OCI-LY7 (cell line): ENCODE data around the gene FN1. TPM values are rescaled to one million over a fixed set of nuclear protein-coding genes. Genes with fewer than 3 reads are reported as not detected.

Source experiments
- BruUV-seq: library from RNA; stranded (reverse); fragments of 400-500 nt; replicated peaks from 2 replicates; lab custom pipeline; 2021; lab: Mats Ljungman, UMichigan
- CTCF ChIA-PET: fragments of 300-600 bp; sonication (Branson Sonifier 250); formaldehyde crosslinking; loops from one replicate; lab custom pipeline; 2022; ENCODE audit warnings: antibody characterized with exemption; ENCODE audit not compliant: unreplicated experiment; lab: Charles Lee
- POLR2A ChIA-PET: fragments of 300-600 bp; sonication (Branson Sonifier 250); formaldehyde crosslinking; loops from one replicate; lab custom pipeline; 2022; ENCODE audit warnings: antibody characterized with exemption; lab: Charles Lee
- DNase-seq: peaks from one replicate; pipeline ENCODE4 v3.0.0-alpha.2; 2015; ENCODE audit warnings: low spot score
- H2AFZ ChIP-seq: fragments of 200-600 bp; sonication (generic), shearing (Covaris generic); 2 replicates; pipeline ENCODE4 v1.6.1; 2014; ENCODE audit warnings: mild to moderate bottlenecking, antibody characterized with exemption, low read length, moderate library complexity
- H3K27ac ChIP-seq: fragments of 200-600 bp; sonication (generic); 2 replicates; pipeline ENCODE4 v1.5.1; 2014; ENCODE audit warnings: mixed run types, low read depth, mild to moderate bottlenecking, moderate library complexity, low read length, inconsistent platforms; ENCODE audit not compliant: poor library complexity, severe bottlenecking
- H3K36me3 ChIP-seq: fragments of 200-600 bp; sonication (generic); 2 replicates; pipeline ENCODE4 v1.6.1; 2014; ENCODE audit warnings: mild to moderate bottlenecking, antibody characterized with exemption, low read length, moderate library complexity, mixed read lengths; ENCODE audit not compliant: insufficient read depth
- H3K4me1 ChIP-seq: fragments of 200-600 bp; sonication (generic); 2 replicates; pipeline ENCODE4 v1.5.1; 2014; ENCODE audit warnings: mild to moderate bottlenecking, low read length; ENCODE audit not compliant: insufficient read depth, poor library complexity, severe bottlenecking
- H3K4me2 ChIP-seq: fragments of 200-600 bp; sonication (generic); 2 replicates; pipeline ENCODE4 v1.6.1; 2014; ENCODE audit warnings: mild to moderate bottlenecking, low read length
- H3K4me3 ChIP-seq: fragments of 200-600 bp; sonication (generic); 2 replicates; pipeline ENCODE4 v1.5.1; 2014; ENCODE audit warnings: mild to moderate bottlenecking, low read depth, low read length; ENCODE audit not compliant: poor library complexity, severe bottlenecking
- H3K79me2 ChIP-seq: fragments of 200-600 bp; sonication (generic); 2 replicates; pipeline ENCODE4 v1.6.1; 2016; ENCODE audit warnings: low read depth, mild to moderate bottlenecking, low read length, moderate library complexity, mixed read lengths; ENCODE audit not compliant: insufficient read depth
- H3K9me2 ChIP-seq: fragments of 200-600 bp; sonication (generic); 2 replicates; pipeline ENCODE4 v1.6.1; 2016; ENCODE audit warnings: mild to moderate bottlenecking, low read length, mixed read lengths; ENCODE audit not compliant: insufficient read depth
- H3K9me3 ChIP-seq: fragments of 200-600 bp; sonication (generic); 2 replicates; pipeline ENCODE4 v1.6.1; 2014; ENCODE audit warnings: mild to moderate bottlenecking, mixed run types, low read length, mixed read lengths
- H4K20me1 ChIP-seq: fragments of 200-600 bp; sonication (generic); 2 replicates; pipeline ENCODE4 v1.6.1; 2014; ENCODE audit warnings: mild to moderate bottlenecking, antibody characterized with exemption, low read length, moderate library complexity, mixed read lengths; ENCODE audit not compliant: insufficient read depth
- EZH2phosphoT487 ChIP-seq: fragments of 200-600 bp; sonication (generic); IDR thresholded peaks from 2 replicates; pipeline ENCODE4 v1.6.1; 2018; ENCODE audit warnings: low read depth, borderline replicate concordance, mild to moderate bottlenecking, mixed run types, antibody characterized with exemption, low read length, moderate library complexity, mixed read lengths
- intact Hi-C: fragments of 100-400 bp; cut with micrococcal nuclease; formaldehyde crosslinking; loops from one replicate; pipeline ENCODE4 v1.10.0; 2022; ENCODE audit not compliant: unreplicated experiment
- total RNA-seq, 2 experiments: library from RNA; depleted of rRNA in 1 of 2; stranded (reverse); fragments of >200 nt in 1 of 2; shearing (Covaris generic) in 1 of 2; gene quantifications; 2 replicates each; pipeline ENCODE4 v1.2.3, GENCODE V29; 2014 to 2022
- TF ChIP-seq, protein P1 (sequence below): fragments of 200-600 bp; sonication (generic); conservative IDR thresholded peaks from 2 replicates; pipeline ENCODE4 v1.5.1; 2014; ENCODE audit warnings: mild to moderate bottlenecking, antibody characterized with exemption, low read length, moderate library complexity, mixed read lengths

Gene FN1
- total RNA-seq, 2 experiments from 2014 or later = 1.3 TPM; not detected in 1

DNA sequence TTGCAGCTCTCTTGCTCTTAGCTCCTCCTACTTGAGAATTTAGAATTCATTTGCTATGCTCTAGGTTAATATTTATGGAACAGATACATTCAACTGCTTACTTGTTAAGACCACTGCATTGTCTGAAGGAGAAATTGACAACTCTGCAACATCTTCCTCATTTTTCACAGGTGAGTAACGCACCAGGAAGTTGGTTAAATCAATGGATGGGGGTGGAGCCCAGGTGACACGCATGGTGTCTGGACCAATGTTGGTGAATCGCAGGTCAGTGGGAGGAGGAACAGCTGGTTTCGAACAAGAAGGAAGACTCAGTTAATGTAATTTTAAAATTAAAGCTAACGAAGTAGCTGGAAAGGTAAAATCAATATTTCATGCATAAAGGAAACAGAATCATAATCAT, 44.3 kb downstream of the FN1 start:
- TF ChIP-seq, protein P1, sequence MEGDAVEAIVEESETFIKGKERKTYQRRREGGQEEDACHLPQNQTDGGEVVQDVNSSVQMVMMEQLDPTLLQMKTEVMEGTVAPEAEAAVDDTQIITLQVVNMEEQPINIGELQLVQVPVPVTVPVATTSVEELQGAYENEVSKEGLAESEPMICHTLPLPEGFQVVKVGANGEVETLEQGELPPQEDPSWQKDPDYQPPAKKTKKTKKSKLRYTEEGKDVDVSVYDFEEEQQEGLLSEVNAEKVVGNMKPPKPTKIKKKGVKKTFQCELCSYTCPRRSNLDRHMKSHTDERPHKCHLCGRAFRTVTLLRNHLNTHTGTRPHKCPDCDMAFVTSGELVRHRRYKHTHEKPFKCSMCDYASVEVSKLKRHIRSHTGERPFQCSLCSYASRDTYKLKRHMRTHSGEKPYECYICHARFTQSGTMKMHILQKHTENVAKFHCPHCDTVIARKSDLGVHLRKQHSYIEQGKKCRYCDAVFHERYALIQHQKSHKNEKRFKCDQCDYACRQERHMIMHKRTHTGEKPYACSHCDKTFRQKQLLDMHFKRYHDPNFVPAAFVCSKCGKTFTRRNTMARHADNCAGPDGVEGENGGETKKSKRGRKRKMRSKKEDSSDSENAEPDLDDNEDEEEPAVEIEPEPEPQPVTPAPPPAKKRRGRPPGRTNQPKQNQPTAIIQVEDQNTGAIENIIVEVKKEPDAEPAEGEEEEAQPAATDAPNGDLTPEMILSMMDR = no peak
- TF ChIP-seq EZH2phosphoT487 = no peak
- BruUV-seq = no TSS peak
- peaks cover 6% of the 10 kb centered on the region for H3K4me1 ChIP-seq
- no peaks in the 10 kb centered on the region for H3K79me2 ChIP-seq
- peak; percentile 2 for DNase-seq
- H3K4me2 ChIP-seq = peak overlapping the region; percentile 14; the same call in 1 of the 2 replicates
- no peaks in the 10 kb centered on the region for H3K36me3 ChIP-seq
- no peak overlapping the region for H3K27ac ChIP-seq
- CTCF ChIA-PET = no interaction called here
- no peaks in the 10 kb centered on the region for H3K9me3 ChIP-seq
- H4K20me1 ChIP-seq = no peaks in the 10 kb centered on the region
- H3K9me2 ChIP-seq = no peaks in the 10 kb centered on the region
- no peak overlapping the region for H3K4me3 ChIP-seq
- intact Hi-C loops = no loop called here
- no peak overlapping the region; the same call in 1 of the 2 replicates for H2AFZ ChIP-seq
- POLR2A ChIA-PET = interaction anchor here (0.6 to 2.4 kb wide), 5 partner anchors 11 to 1728 kb away, joined by 3 to 7 read pairs (median 3); no protein-coding TSS in a partner anchor

DNA sequence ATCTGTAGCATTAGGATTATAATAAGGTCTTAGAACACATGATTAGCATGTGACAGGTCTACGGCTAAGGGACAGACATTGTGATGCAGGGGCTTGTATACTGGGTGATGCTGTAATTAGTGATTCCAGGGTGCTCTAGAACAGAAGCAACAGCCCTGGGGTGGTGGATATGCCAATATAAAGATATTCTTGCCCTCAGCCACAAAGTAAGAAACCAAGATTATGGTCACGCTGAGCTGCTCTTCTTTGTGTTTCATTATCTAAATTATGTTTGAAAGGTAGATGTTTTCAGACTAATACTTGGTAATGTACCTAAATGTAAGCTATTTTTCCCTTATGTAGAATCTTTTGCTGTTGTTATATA, 45.3 kb downstream of the FN1 start:
- no peaks in the 10 kb centered on the region for H3K79me2 ChIP-seq
- H3K9me2 ChIP-seq = no peaks in the 10 kb centered on the region
- ChIA-PET POLR2A (interaction anchor here (1.1 to 2.4 kb wide), 4 partner anchors 10 to 312 kb away, joined by 3 to 7 read pairs (median 6); no protein-coding TSS in a partner anchor), CTCF (no interaction called here)
- no peak overlapping the region for H3K4me3 ChIP-seq
- H3K4me1 ChIP-seq = peaks cover 6% of the 10 kb centered on the region
- H3K27ac ChIP-seq = no peak overlapping the region
- H2AFZ ChIP-seq = no peak overlapping the region
- no peak for TF ChIP-seq EZH2phosphoT487
- TF ChIP-seq, protein P1 = no peak
- DNase-seq = no peak
- H3K9me3 ChIP-seq = no peaks in the 10 kb centered on the region
- BruUV-seq = no TSS peak
- H3K4me2 ChIP-seq = peak overlapping the region; percentile 14; the same call in 1 of the 2 replicates
- intact Hi-C loops = no loop called here
- no peaks in the 10 kb centered on the region for H4K20me1 ChIP-seq
- no peaks in the 10 kb centered on the region for H3K36me3 ChIP-seq

DNA sequence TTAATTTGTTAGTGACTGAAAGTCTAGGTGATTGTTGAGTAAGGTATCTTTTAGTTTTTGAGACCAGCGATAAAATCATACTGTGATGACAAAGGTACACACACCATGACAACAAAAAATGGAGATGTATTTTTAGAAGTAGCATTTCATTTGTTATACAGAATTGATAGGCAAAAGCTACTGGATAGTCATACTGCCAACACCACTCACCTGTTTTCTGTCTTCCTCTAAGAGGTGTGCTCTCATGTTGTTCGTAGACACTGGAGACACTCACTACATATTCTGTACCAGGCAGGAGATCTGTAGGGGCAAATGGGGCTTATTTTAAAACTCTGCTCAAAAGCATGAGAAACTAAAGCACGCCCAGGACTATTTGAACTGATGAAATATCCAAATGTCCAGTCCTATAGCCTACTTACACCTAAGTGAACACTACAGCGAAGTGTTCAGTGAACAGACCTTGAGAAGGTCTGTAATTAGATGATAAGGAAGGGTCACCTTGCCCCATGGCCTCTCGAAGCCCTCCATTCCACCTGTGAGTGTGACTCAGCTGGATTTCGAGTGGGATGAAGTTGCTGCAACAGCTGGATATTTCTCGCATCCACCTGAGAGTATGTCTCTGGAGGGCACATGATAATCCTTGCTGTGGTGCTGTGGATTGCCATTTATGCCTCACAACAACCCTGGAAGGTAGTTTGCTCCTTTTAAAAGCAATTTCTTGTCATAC, 47.7 kb downstream of the FN1 start:
- intact Hi-C loops = no loop called here
- POLR2A ChIA-PET = interaction anchor here (0.9 kb wide), 1 partner anchor 84 kb away, joined by 3 read pairs; no protein-coding TSS in a partner anchor
- no TSS peak for BruUV-seq
- Histone ChIP-seq H3K4me1 (peaks cover 6% of the 10 kb centered on the region), H3K9me3 (no peaks in the 10 kb centered on the region), H3K9me2 (no peaks in the 10 kb centered on the region), H3K4me3 (no peak overlapping the region), H3K27ac (no peak overlapping the region), H3K36me3 (no peaks in the 10 kb centered on the region), H3K79me2 (no peaks in the 10 kb centered on the region), H2AFZ (no peak overlapping the region), H4K20me1 (no peaks in the 10 kb centered on the region), H3K4me2 (no peak overlapping the region)
- DNase-seq = no peak
- TF ChIP-seq, protein P1 = no peak
- no peak for TF ChIP-seq EZH2phosphoT487
- CTCF ChIA-PET = no interaction called here
